K562 (cell line): ENCODE results near the gene CPSF7.

Source experiments
- CTCF ChIP-seq, 3 experiments: IDR thresholded peaks in 2 of 3; conservative IDR thresholded peaks in 1 of 3; 2 replicates each; pipeline ENCODE4 v1.5.1; 2011 to 2012; ENCODE audit warnings: low read length in 3 of 3, mild to moderate bottlenecking in 3 of 3, control low read depth in 2 of 3, improper control_type of control experiment in 1 of 3, inconsistent platforms in 1 of 3, low read depth in 1 of 3, mixed read lengths in 1 of 3, moderate library complexity in 1 of 3; ENCODE audit not compliant: insufficient read depth in 2 of 3
- ERF ChIP-seq: fragments of 450-650 bp; formaldehyde crosslinking; IDR thresholded peaks from 2 replicates; pipeline ENCODE4 v1.4.0; 2020; ENCODE audit warnings: mild to moderate bottlenecking, mixed read lengths
- GATAD2A ChIP-seq: fragments of 450-650 bp; IDR thresholded peaks from 2 replicates; pipeline ENCODE4 v1.6.1; 2017
- POLR2AphosphoS5 ChIP-seq: IDR thresholded peaks from 2 replicates; pipeline ENCODE4 v1.6.1; 2011; ENCODE audit warnings: mild to moderate bottlenecking, low read depth, low read length, moderate library complexity; ENCODE audit not compliant: control insufficient read depth, insufficient read depth
- ZZZ3 ChIP-seq: fragments of 450-650 bp; IDR thresholded peaks from 2 replicates; pipeline ENCODE4 v1.6.1; 2016; ENCODE audit warnings: antibody characterized with exemption, mild to moderate bottlenecking, moderate library complexity

- TF ChIP-seq ZZZ3 (no peak), GATAD2A (no peak), CTCF (IDR thresholded peaks at IDR 0.05 in 2 of 3, conservative IDR thresholded peaks at IDR 0.05 in 1 of 3; ENCODE audit: insufficient read depth in 2 of 3, low read depth in 1 of 3, low read length in 3 of 3) (no peak), ERF (CRISPR knock-in tag) (no peak), POLR2AphosphoS5 (no peak)
These were observed 14.4 kb downstream of the CPSF7 start for GRCh38 chr11:61415381-61415780.
